SK-N-MC (cell line): ENCODE data around the gene PHRF1.
A peak's percentile ranks its signal among the peaks of the same experiment; 100 is the strongest.

Experiments
- DNase-seq: peaks from one replicate; pipeline ENCODE4 v3.0.0-alpha.2; 2011; ENCODE audit warnings: low read depth, low spot score
- H3K27ac ChIP-seq: fragments of 200-600 bp; sonication (generic); 2 replicates; pipeline ENCODE4 v1.5.1; 2016; ENCODE audit warnings: mixed run types
- H3K36me3 ChIP-seq: fragments of 200-600 bp; sonication (generic); 2 replicates; pipeline ENCODE4 v1.6.1; 2017; ENCODE audit warnings: antibody characterized with exemption, low read length, mixed read lengths; ENCODE audit not compliant: insufficient read depth
- H3K4me3 ChIP-seq: fragments of 200-600 bp; sonication (generic); 2 replicates; pipeline ENCODE4 v1.5.1; 2016
- H3K9ac ChIP-seq: fragments of 200-600 bp; sonication (generic); 2 replicates; pipeline ENCODE4 v1.8.0; 2017; ENCODE audit warnings: mixed run types, mixed read lengths; ENCODE audit not compliant: insufficient read length
- H3K9me3 ChIP-seq: fragments of 200-600 bp; sonication (generic); 2 replicates; pipeline ENCODE4 v1.6.1; 2017; ENCODE audit warnings: low read depth, mild to moderate bottlenecking, antibody characterized with exemption, low read length, moderate library complexity, mixed read lengths
- EZH2 ChIP-seq: fragments of 200-600 bp; sonication (generic); IDR thresholded peaks from one replicate; pipeline ENCODE4 v1.6.1; 2017; ENCODE audit warnings: antibody characterized with exemption
- FOXP2 ChIP-seq: optimal IDR thresholded peaks from 2 replicates; pipeline ENCODE3; 2011; ENCODE audit warnings: mild to moderate bottlenecking, moderate library complexity; ENCODE audit not compliant: insufficient read depth; ENCODE audit errors: extremely low read length, control extremely low read depth
- POLR2AphosphoS5 ChIP-seq: IDR thresholded peaks from 2 replicates; pipeline ENCODE4 v1.6.1; 2012; ENCODE audit warnings: mild to moderate bottlenecking, low read depth, low read length, borderline replicate concordance

Gene PHRF1

GRCh38 chr11:559712-560304, 16.5 kb upstream of the PHRF1 start:
- Histone ChIP-seq H3K9ac (peak overlapping the region; percentile 61), H3K9me3 (no peaks in the 10 kb centered on the region), H3K4me3 (peak overlapping the region; percentile 80), H3K27ac (no peak overlapping the region), H3K36me3 (no peaks in the 10 kb centered on the region)
- DNase-seq: no peak
- no peak for TF ChIP-seq FOXP2
- TF ChIP-seq POLR2AphosphoS5: no peak
- no peak for TF ChIP-seq EZH2

- TF ChIP-seq EZH2 (no peak), POLR2AphosphoS5 (peak; percentile 63; the same call in 1 of the 2 replicates)
- H3K9ac ChIP-seq: peak within 1 kb of the TSS; percentile 67
- H3K4me3 ChIP-seq: peak within 1 kb of the TSS; percentile 87
- no peak for DNase-seq
- no peaks in the 10 kb centered on the region for H3K9me3 ChIP-seq
- H3K27ac ChIP-seq: no peak within 1 kb of the TSS
- H3K36me3 ChIP-seq: no peaks in the 10 kb centered on the region
Measured at GRCh38 chr11:560305-561147, 15.7 kb upstream of the PHRF1 start, which contains the start of the genes LMNTD2 and RASSF7. LMNTD2 (minus strand) TSS chr11:560738; CDS start chr11:560716, 22 bp downstream. RASSF7 (plus strand) TSS chr11:560970; CDS start chr11:561769, 799 bp downstream.

GRCh38 chr11:561148-562003, 14.9 kb upstream of the PHRF1 start:
- TF ChIP-seq POLR2AphosphoS5 (no peak), FOXP2 (no peak), EZH2 (no peak)
- H3K27ac ChIP-seq: no peak overlapping the region
- no peak for DNase-seq
- no peaks in the 10 kb centered on the region for H3K9me3 ChIP-seq
- H3K9ac ChIP-seq: peak overlapping the region; percentile 67
- H3K36me3 ChIP-seq: no peaks in the 10 kb centered on the region
- peak overlapping the region; percentile 87 for H3K4me3 ChIP-seq

GRCh38 chr11:562046-562645, 14.1 kb upstream of the PHRF1 start:
- peak overlapping the region; percentile 87 for H3K4me3 ChIP-seq
- no peaks in the 10 kb centered on the region for H3K9me3 ChIP-seq
- DNase-seq: no peak
- no peaks in the 10 kb centered on the region for H3K36me3 ChIP-seq
- TF ChIP-seq EZH2: no peak
- H3K27ac ChIP-seq: no peak overlapping the region
- no peak overlapping the region for H3K9ac ChIP-seq

- TF ChIP-seq EZH2 (no peak), POLR2AphosphoS5 (no peak), FOXP2 (no peak)
- Histone ChIP-seq H3K4me3 (no peak overlapping the region), H3K9me3 (no peaks in the 10 kb centered on the region), H3K27ac (no peak overlapping the region), H3K9ac (no peak overlapping the region), H3K36me3 (no peaks in the 10 kb centered on the region)
- DNase-seq: no peak
Measured at GRCh38 chr11:563066-563811, 13.0 kb upstream of the PHRF1 start.

GRCh38 chr11:563812-564578, 12.3 kb upstream of the PHRF1 start:
- Histone ChIP-seq H3K4me3 (no peak overlapping the region), H3K36me3 (no peaks in the 10 kb centered on the region), H3K27ac (no peak overlapping the region), H3K9me3 (no peaks in the 10 kb centered on the region), H3K9ac (no peak overlapping the region)
- no peak for DNase-seq
- TF ChIP-seq FOXP2 (no peak), POLR2AphosphoS5 (no peak), EZH2 (no peak)

- no peak for TF ChIP-seq EZH2
- no peak for TF ChIP-seq FOXP2
- TF ChIP-seq POLR2AphosphoS5: no peak; the same call in 1 of the 2 replicates
- no peaks in the 10 kb centered on the region for H3K9me3 ChIP-seq
- no peak overlapping the region for H3K9ac ChIP-seq
- peak overlapping the region; percentile 85 for H3K27ac ChIP-seq
- H3K4me3 ChIP-seq: peak overlapping the region; percentile 43
- no peak for DNase-seq
- H3K36me3 ChIP-seq: no peaks in the 10 kb centered on the region
Measured at GRCh38 chr11:565921-566509, 10.3 kb upstream of the PHRF1 start.
